IMR-90 (cell line): ENCODE results near the gene ZNF492. TPM values are rescaled to one million over a fixed set of nuclear protein-coding genes. Genes with fewer than 3 reads are reported as not detected.
"Not testable (repeated sequence)": the region's sequence is repeated elsewhere in the genome, so short reads cannot be mapped to it uniquely, and the experiment has no call there.

Experiments
- ATAC-seq: fragments of 200-7000 bp; cut with Tn5 transposase; 2 replicates; pipeline ENCODE4 v1.9.1; 2020; ENCODE audit warnings: low read depth, mild to moderate bottlenecking, moderate library complexity
- BruUV-seq: library from RNA; stranded (reverse); fragments of 400-500 nt; replicated peaks from 2 replicates; lab custom pipeline; 2021; lab: Mats Ljungman, UMichigan
- CTCF ChIA-PET: fragments of 300-600 bp; formaldehyde crosslinking; extraction: SDS; loops from one replicate; lab custom pipeline; 2021; ENCODE audit warnings: antibody characterized with exemption; lab: Yijun Ruan, JAX
- POLR2A ChIA-PET: fragments of 300-600 bp; sonication (Branson Sonifier 250); formaldehyde crosslinking; loops from one replicate; lab custom pipeline; 2022; ENCODE audit warnings: antibody characterized with exemption; ENCODE audit not compliant: unreplicated experiment; lab: Charles Lee
- DNase-seq: peaks from one replicate; pipeline ENCODE4 v3.0.0; 2013
- H2AFZ ChIP-seq: replicated peaks from 2 replicates; pipeline ENCODE3; 2013; ENCODE audit warnings: low read length, mild to moderate bottlenecking; ENCODE audit not compliant: poor library complexity
- H2AK5ac ChIP-seq: 2 replicates; pipeline ENCODE4 v1.6.1; 2013; ENCODE audit warnings: low read depth, low read length, inconsistent platforms
- H2AK9ac ChIP-seq: replicated peaks from 2 replicates; pipeline ENCODE3; 2013; ENCODE audit warnings: mild to moderate bottlenecking, low read depth, low read length, moderate library complexity; ENCODE audit not compliant: poor library complexity
- H2BK120ac ChIP-seq: 2 replicates; pipeline ENCODE4 v1.6.1; 2013; ENCODE audit warnings: low read depth, low read length, inconsistent platforms
- H2BK15ac ChIP-seq: 3 replicates; pipeline ENCODE4 v1.6.1; 2013; ENCODE audit warnings: low read depth, low read length, inconsistent platforms
- H2BK20ac ChIP-seq: 2 replicates; pipeline ENCODE4 v1.6.1; 2013; ENCODE audit warnings: low read depth, mild to moderate bottlenecking, inconsistent platforms, low read length, moderate library complexity
- H2BK5ac ChIP-seq: 2 replicates; pipeline ENCODE4 v1.6.1; 2013; ENCODE audit warnings: mild to moderate bottlenecking, low read depth, low read length, inconsistent platforms; ENCODE audit not compliant: poor library complexity, severe bottlenecking
- H3K14ac ChIP-seq: replicated peaks from 2 replicates; pipeline ENCODE4 v1.6.1; 2013; ENCODE audit warnings: low read depth, low read length, inconsistent platforms
- H3K18ac ChIP-seq: 2 replicates; pipeline ENCODE4 v1.6.1; 2013; ENCODE audit warnings: low read depth, low read length, control low read depth
- H3K23ac ChIP-seq: 2 replicates; pipeline ENCODE4 v1.6.1; 2013; ENCODE audit warnings: low read depth, low read length, inconsistent platforms
- H3K27ac ChIP-seq: 2 replicates; pipeline ENCODE4 v1.5.1; 2013; ENCODE audit warnings: mild to moderate bottlenecking, control low read depth, low read length; ENCODE audit not compliant: insufficient read depth
- H3K27me3 ChIP-seq: 2 replicates; pipeline ENCODE4 v1.6.1; 2013; ENCODE audit warnings: low read length; ENCODE audit not compliant: control insufficient read depth, insufficient read depth
- H3K36me3 ChIP-seq: 2 replicates; pipeline ENCODE4 v1.6.1; 2013; ENCODE audit warnings: low read length, mixed read lengths; ENCODE audit not compliant: control insufficient read depth, insufficient read depth
- H3K4ac ChIP-seq: 2 replicates; pipeline ENCODE4 v1.6.1; 2013; ENCODE audit warnings: low read depth, low read length, inconsistent platforms
- H3K4me1 ChIP-seq: 2 replicates; pipeline ENCODE4 v1.6.1; 2013; ENCODE audit warnings: low read length, mixed read lengths; ENCODE audit not compliant: control insufficient read depth, insufficient read depth
- H3K4me2 ChIP-seq: 2 replicates; pipeline ENCODE4 v1.6.1; 2013; ENCODE audit warnings: low read depth, mild to moderate bottlenecking, control low read depth, low read length, moderate library complexity
- H3K4me3 ChIP-seq: 2 replicates; pipeline ENCODE4 v1.5.1; 2013; ENCODE audit warnings: low read depth, mild to moderate bottlenecking, control low read depth, low read length, moderate library complexity; ENCODE audit not compliant: insufficient read depth
- H3K56ac ChIP-seq: 2 replicates; pipeline ENCODE4 v1.6.1; 2013; ENCODE audit warnings: low read length, inconsistent platforms; ENCODE audit not compliant: insufficient read depth; ENCODE audit errors: extremely low read depth
- H3K79me1 ChIP-seq, 2 experiments: 2 replicates each; pipeline ENCODE4 v1.6.1; 2013; ENCODE audit warnings: low read length in 2 of 2, inconsistent platforms in 1 of 2, low read depth in 1 of 2
- H3K9ac ChIP-seq: 2 replicates; pipeline ENCODE4 v1.6.1; 2013; ENCODE audit warnings: low read depth, low read length, control low read depth
- H3K9me1 ChIP-seq: 2 replicates; pipeline ENCODE4 v1.6.1; 2013; ENCODE audit warnings: low read length, inconsistent platforms; ENCODE audit not compliant: insufficient read depth
- H3K9me3 ChIP-seq: 2 replicates; pipeline ENCODE4 v1.6.1; 2013; ENCODE audit warnings: low read length; ENCODE audit not compliant: control insufficient read depth, insufficient read depth
- H4K20me1 ChIP-seq: 2 replicates; pipeline ENCODE4 v1.6.1; 2013; ENCODE audit warnings: low read length, inconsistent platforms; ENCODE audit not compliant: insufficient read depth
- H4K5ac ChIP-seq: 2 replicates; pipeline ENCODE4 v1.6.1; 2013; ENCODE audit warnings: mild to moderate bottlenecking, low read depth, low read length, control low read depth
- H4K8ac ChIP-seq, 2 experiments: 2 replicates each; pipeline ENCODE4 v1.6.1; 2013; ENCODE audit warnings: low read depth in 2 of 2, low read length in 2 of 2, control low read depth in 1 of 2, inconsistent platforms in 1 of 2
- H4K91ac ChIP-seq: 2 replicates; pipeline ENCODE4 v1.6.1; 2013; ENCODE audit warnings: low read depth, low read length, inconsistent platforms; ENCODE audit not compliant: insufficient read depth
- WGBS, 2 experiments: methylation state at CpG; one replicate each; pipeline versions ENCODE4 v1.1.5 to v1.1.7; 2013; ENCODE audit warnings: missing lambda C conversion rate in 2 of 2; ENCODE audit not compliant: insufficient read length in 1 of 2; ENCODE audit errors: extremely low coverage in 2 of 2; 5-methylcytosine and 5-hydroxymethylcytosine counted together
- dilution Hi-C: fragments of 300-500 bp; cut with HindIII; formaldehyde crosslinking; loops from one replicate; pipeline ENCODE4 v1.14.3; 2018; ENCODE audit warnings: low sequenced_read_pairs; ENCODE audit not compliant: unreplicated experiment
- in situ Hi-C: fragments of 300-500 bp; cut with MboI; formaldehyde crosslinking; loops from 3 replicates; pipeline ENCODE4 v1.14.3; 2019; ENCODE audit warnings: low sequenced_read_pairs, inconsistent platforms, mixed read lengths
- intact Hi-C: fragments of 100-400 bp; cut with micrococcal nuclease; formaldehyde crosslinking; loops from 2 replicates; pipeline ENCODE4 v1.10.0; 2022
- polyA plus RNA-seq, 3 experiments: library from polyadenylated mRNA; depleted of rRNA; stranded (reverse); fragments of >200 nt; gene quantifications; 2 replicates each; pipeline ENCODE4 v1.2.3, GENCODE V29; 2012; ENCODE audit warnings: low replicate concordance in 1 of 3
- total RNA-seq: library from RNA; depleted of rRNA; stranded (reverse); fragments of >200 nt; gene quantifications from 2 replicates; pipeline ENCODE4 v1.2.3, GENCODE V29; 2012

The ZNF492 gene
- total and polyA plus RNA-seq, 2 of the 4 experiments (the other 2 are of a cell fraction), result 0.19 to 1.3 TPM

DNA sequence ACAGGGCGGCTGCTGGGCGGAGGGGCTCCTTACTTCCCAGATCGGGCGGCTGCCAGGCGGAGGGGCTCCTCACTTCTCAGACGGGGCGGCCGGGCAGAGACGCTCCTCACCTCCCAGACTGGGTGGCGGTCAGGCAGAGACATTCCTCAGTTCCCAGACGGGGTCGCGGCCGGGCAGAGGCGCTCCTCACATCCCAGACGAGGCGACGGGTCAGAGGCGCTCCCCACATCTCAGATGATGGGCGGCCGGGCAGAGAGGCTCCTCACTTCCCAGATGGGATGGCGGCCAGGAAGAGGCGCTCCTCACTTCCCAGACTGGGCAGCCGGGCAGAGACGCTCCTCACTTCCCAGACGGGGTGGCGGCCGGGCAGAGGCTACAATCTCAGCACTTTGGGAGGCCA, 69.0 kb downstream of the ZNF492 start:
- CTCF ChIA-PET, BruUV-seq, H3K27ac ChIP-seq, H2AK9ac ChIP-seq, H2BK20ac ChIP-seq, H2BK5ac ChIP-seq, H3K56ac ChIP-seq, H2BK15ac ChIP-seq, H3K4me2 ChIP-seq, ATAC-seq, H4K91ac ChIP-seq, intact Hi-C loops, H2AFZ ChIP-seq, DNase-seq, H4K5ac ChIP-seq, H3K9me1 ChIP-seq, H4K20me1 ChIP-seq, H2BK120ac ChIP-seq, H3K4ac ChIP-seq, H3K14ac ChIP-seq, dilution Hi-C loops, H3K4me3 ChIP-seq, H3K4me1 ChIP-seq, H3K79me1 ChIP-seq, H3K36me3 ChIP-seq, H3K9ac ChIP-seq, H3K27me3 ChIP-seq, H3K18ac ChIP-seq, H4K8ac ChIP-seq, H3K23ac ChIP-seq, H2AK5ac ChIP-seq, in situ Hi-C loops, POLR2A ChIA-PET: not testable (repeated sequence)
- peaks cover 16% of the 10 kb centered on the region for H3K9me3 ChIP-seq
- WGBS, 2 experiments, result no CpG with 5 or more reads among the region's 28 CpGs
